ENCODE results near the gene NR5A1.

DNA sequence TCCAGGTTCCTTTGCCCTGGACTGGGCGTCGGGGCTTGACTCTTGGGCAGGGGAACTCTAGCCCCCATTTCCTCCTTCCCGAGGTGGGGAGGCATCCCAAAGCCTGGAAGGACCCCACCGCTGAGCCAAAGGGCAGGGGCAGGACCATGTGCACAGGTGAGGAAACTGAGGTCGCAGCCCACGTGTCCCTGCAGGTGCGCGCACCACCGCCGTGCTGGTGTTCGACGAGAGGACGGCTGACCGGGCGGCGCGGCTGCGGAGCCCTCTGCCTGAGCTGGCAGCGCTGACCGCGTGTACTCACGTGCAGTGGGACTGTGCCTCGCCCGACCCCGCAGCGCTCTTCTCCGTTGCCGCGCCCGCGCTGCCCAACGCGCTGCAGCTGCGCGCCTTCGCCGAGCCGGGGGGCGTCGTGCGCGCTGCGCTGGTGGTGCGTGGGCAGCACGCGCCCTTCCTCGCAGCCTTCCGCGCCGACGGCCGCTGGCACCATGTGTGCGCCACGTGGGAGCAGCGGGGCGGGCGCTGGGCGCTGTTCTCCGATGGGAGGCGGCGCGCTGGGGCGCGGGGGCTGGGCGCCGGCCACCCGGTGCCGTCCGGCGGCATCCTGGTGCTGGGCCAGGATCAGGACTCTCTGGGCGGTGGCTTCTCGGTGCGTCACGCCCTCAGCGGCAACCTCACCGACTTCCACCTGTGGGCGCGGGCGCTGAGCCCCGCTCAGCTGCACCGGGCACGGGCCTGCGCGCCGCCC is 54.2 kb downstream of the NR5A1 start:
- TF ChIP-seq EP300 (IDR thresholded peaks at IDR 0.05), result no peak
- TF ChIP-seq, protein P1, sequence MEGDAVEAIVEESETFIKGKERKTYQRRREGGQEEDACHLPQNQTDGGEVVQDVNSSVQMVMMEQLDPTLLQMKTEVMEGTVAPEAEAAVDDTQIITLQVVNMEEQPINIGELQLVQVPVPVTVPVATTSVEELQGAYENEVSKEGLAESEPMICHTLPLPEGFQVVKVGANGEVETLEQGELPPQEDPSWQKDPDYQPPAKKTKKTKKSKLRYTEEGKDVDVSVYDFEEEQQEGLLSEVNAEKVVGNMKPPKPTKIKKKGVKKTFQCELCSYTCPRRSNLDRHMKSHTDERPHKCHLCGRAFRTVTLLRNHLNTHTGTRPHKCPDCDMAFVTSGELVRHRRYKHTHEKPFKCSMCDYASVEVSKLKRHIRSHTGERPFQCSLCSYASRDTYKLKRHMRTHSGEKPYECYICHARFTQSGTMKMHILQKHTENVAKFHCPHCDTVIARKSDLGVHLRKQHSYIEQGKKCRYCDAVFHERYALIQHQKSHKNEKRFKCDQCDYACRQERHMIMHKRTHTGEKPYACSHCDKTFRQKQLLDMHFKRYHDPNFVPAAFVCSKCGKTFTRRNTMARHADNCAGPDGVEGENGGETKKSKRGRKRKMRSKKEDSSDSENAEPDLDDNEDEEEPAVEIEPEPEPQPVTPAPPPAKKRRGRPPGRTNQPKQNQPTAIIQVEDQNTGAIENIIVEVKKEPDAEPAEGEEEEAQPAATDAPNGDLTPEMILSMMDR (IDR thresholded peaks at IDR 0.05), result no peak
